BE2C (cell line): ENCODE data around the gene DIS3L2.

ENCODE experiments used
- DNase-seq: peaks from one replicate; pipeline ENCODE4 v3.0.0-alpha.2; 2020
- H3K27me3 ChIP-seq: fragments of 250-450 bp; sonication (Bioruptor Pico); 2 replicates; pipeline ENCODE4 v1.5.1; 2020; ENCODE audit warnings: mild to moderate bottlenecking
- H3K36me3 ChIP-seq: fragments of 250-450 bp; sonication (Bioruptor Pico); 2 replicates; pipeline ENCODE4 v1.5.1; 2020; ENCODE audit warnings: mild to moderate bottlenecking
- H3K4me1 ChIP-seq: fragments of 250-450 bp; sonication (Bioruptor Pico); 2 replicates; pipeline ENCODE4 v1.5.1; 2020
- H3K4me3 ChIP-seq: 2 replicates; pipeline ENCODE4 v1.5.1; 2011; ENCODE audit warnings: low read depth, low read length
- H3K9me3 ChIP-seq: fragments of 250-450 bp; sonication (Bioruptor Pico); 2 replicates; pipeline ENCODE4 v1.5.1; 2020
- TF ChIP-seq, protein P1 (sequence below): IDR thresholded peaks from 2 replicates; pipeline ENCODE4 v1.5.1; 2012; ENCODE audit warnings: mild to moderate bottlenecking, low read depth, low read length

The DIS3L2 gene

DNA sequence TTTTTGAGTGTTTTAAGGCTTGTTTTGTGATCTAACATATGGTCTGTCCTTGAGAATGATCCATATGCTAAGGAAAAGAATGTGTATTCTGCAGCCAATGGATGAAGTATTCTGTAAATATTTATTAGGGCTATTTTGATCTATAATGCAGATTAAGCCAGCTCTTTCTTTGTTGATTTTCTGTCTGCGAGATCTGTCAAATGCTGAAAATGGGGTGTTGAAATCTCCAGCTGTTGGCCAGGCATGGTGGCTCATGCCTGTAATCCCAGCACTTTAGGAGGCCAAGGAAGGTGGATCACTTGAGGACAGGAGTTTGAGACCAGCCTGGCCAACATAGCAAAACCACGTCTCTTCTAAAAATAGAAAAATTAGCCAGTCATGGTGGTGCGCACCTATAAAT, 132.7 kb downstream of the DIS3L2 start:
- no peaks in the 10 kb centered on the region for H3K36me3 ChIP-seq
- H3K27me3 ChIP-seq, result no peaks in the 10 kb centered on the region
- TF ChIP-seq, protein P1, sequence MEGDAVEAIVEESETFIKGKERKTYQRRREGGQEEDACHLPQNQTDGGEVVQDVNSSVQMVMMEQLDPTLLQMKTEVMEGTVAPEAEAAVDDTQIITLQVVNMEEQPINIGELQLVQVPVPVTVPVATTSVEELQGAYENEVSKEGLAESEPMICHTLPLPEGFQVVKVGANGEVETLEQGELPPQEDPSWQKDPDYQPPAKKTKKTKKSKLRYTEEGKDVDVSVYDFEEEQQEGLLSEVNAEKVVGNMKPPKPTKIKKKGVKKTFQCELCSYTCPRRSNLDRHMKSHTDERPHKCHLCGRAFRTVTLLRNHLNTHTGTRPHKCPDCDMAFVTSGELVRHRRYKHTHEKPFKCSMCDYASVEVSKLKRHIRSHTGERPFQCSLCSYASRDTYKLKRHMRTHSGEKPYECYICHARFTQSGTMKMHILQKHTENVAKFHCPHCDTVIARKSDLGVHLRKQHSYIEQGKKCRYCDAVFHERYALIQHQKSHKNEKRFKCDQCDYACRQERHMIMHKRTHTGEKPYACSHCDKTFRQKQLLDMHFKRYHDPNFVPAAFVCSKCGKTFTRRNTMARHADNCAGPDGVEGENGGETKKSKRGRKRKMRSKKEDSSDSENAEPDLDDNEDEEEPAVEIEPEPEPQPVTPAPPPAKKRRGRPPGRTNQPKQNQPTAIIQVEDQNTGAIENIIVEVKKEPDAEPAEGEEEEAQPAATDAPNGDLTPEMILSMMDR, result no peak
- H3K4me1 ChIP-seq, result no peaks in the 10 kb centered on the region
- no peak overlapping the region for H3K4me3 ChIP-seq
- no peak for DNase-seq
- H3K9me3 ChIP-seq, result no peaks in the 10 kb centered on the region

- H3K4me1 ChIP-seq, result no peaks in the 10 kb centered on the region
These were observed 133.4 kb downstream of the DIS3L2 start for GRCh38 chr2:232094883-232095282.

GRCh38 chr2:232097260-232097659, 135.7 kb downstream of the DIS3L2 start:
- H3K4me1 ChIP-seq, result no peaks in the 10 kb centered on the region
- no peak overlapping the region for H3K4me3 ChIP-seq
- H3K36me3 ChIP-seq, result no peaks in the 10 kb centered on the region
- H3K9me3 ChIP-seq, result no peaks in the 10 kb centered on the region
- DNase-seq, result no peak
- H3K27me3 ChIP-seq, result no peaks in the 10 kb centered on the region
- TF ChIP-seq, protein P1, result no peak

More at GRCh38 chr2:232094883-232095282, 133.4 kb downstream of the DIS3L2 start:
- TF ChIP-seq, protein P1, result no peak
- no peaks in the 10 kb centered on the region for H3K27me3 ChIP-seq
- DNase-seq, result no peak
- no peak overlapping the region for H3K4me3 ChIP-seq
- no peaks in the 10 kb centered on the region for H3K36me3 ChIP-seq
- H3K9me3 ChIP-seq, result no peaks in the 10 kb centered on the region

DNA sequence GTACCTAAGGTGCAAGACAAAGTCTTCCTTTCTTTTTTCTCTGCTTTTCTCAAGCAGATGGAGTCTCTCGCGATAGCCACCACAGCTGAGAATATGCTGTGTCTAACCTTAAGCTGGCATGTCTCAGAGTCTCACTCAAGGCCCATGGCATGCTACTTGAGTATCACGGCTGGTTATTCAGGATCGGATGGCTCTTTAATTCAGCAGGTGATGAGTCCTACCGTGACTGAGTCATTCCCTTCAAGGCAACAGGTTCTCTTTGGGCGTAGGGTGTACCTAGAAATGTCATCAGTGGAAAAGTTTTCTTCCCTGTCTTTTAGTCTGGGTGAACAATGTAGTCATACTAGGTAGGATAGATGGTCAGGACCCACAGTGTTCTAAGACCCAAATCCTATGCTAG, 136.2 kb downstream of the DIS3L2 start:
- H3K27me3 ChIP-seq, result no peaks in the 10 kb centered on the region
- no peaks in the 10 kb centered on the region for H3K4me1 ChIP-seq
- DNase-seq, result no peak
- TF ChIP-seq, protein P1, result no peak
- no peak overlapping the region for H3K4me3 ChIP-seq
- H3K36me3 ChIP-seq, result no peaks in the 10 kb centered on the region
- H3K9me3 ChIP-seq, result no peaks in the 10 kb centered on the region

DNA sequence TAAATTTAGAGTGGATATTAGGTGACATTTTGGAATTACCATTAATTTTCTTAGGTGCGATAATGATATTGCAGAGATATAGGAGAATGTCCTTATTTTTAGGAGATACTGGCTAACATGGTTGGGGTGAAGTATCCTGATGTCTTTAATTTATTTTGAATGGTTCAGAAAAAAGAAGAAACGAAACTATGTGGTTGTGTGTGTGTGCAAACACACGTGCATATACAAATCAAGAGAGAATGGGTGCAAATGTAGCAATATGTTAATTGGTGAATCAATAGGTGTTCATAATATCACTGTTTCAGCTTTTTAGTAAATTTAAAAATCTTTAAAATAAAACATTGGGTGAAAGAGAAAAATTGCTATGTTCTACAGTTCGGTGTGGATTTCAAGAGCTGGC, 140.9 kb downstream of the DIS3L2 start:
- H3K4me3 ChIP-seq, result no peak overlapping the region
- TF ChIP-seq, protein P1, result no peak

DNA sequence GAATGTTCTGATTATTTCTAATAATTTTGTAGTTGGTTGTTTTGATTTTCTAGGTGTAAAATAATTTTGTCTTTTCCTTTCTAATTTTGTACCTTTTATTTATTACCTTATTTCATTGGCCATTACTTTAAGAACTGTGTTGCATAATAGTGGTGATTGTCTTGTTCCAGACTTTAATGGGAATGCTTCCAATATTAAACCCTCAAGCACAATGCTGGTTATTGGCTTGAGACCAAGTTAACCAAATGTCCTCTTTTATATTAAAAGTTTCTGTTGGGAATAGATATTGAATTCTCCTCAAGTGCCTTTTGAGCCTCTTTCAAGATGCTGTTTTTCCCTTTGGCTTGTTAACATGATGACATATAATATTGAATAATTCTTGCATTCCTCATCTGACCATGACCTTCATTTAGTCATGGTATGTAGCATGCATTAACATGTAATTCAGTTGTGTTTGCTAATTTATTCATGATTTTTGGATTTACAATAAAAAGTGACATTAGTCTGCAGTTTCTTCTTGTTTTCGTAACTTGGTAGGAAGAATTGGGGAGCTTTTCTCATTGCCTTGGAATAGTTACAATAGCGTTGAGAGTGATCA, 141.7 kb downstream of the DIS3L2 start:
- no peak for DNase-seq
- TF ChIP-seq, protein P1, result no peak

More for the DNA sequence above, 140.9 kb downstream of the DIS3L2 start:
- Histone ChIP-seq H3K9me3 (no peaks in the 10 kb centered on the region), H3K36me3 (no peaks in the 10 kb centered on the region), H3K4me1 (no peaks in the 10 kb centered on the region), H3K27me3 (no peaks in the 10 kb centered on the region)
- DNase-seq, result no peak

More for the DNA sequence above, 141.7 kb downstream of the DIS3L2 start:
- Histone ChIP-seq H3K36me3 (no peaks in the 10 kb centered on the region), H3K4me3 (no peak overlapping the region), H3K27me3 (no peaks in the 10 kb centered on the region), H3K4me1 (no peaks in the 10 kb centered on the region), H3K9me3 (no peaks in the 10 kb centered on the region)
